HG03342 (cell line): ENCODE data around the gene CELF4.

ENCODE experiments used
- ATAC-seq: cut with Tn5 transposase; IDR thresholded peaks from one replicate; pipeline ENCODE4 v1.9.1; 2021; ENCODE audit warnings: mild to moderate bottlenecking, moderate library complexity; ENCODE audit not compliant: unreplicated experiment

Gene CELF4

GRCh38 chr18:37527395-37527794, 38.2 kb downstream of the CELF4 start:
- no peak for ATAC-seq

- ATAC-seq, result no peak
Measured at GRCh38 chr18:37525262-37525585, 40.4 kb downstream of the CELF4 start.

- ATAC-seq, result no peak
Measured at GRCh38 chr18:37524498-37525261, 40.9 kb downstream of the CELF4 start.

- no peak for ATAC-seq
Measured at GRCh38 chr18:37524139-37524497, 41.5 kb downstream of the CELF4 start.

GRCh38 chr18:37521510-37522465, 43.8 kb downstream of the CELF4 start:
- ATAC-seq, result no peak

GRCh38 chr18:37520508-37520907, 45.1 kb downstream of the CELF4 start:
- ATAC-seq, result no peak

- ATAC-seq, result no peak
Measured at GRCh38 chr18:37519510-37520135, 46.0 kb downstream of the CELF4 start.

- ATAC-seq, result no peak
Measured at GRCh38 chr18:37516361-37516853, 49.2 kb downstream of the CELF4 start.

GRCh38 chr18:37514953-37515352, 50.6 kb downstream of the CELF4 start:
- no peak for ATAC-seq

GRCh38 chr18:37512400-37512799, 53.2 kb downstream of the CELF4 start:
- no peak for ATAC-seq

GRCh38 chr18:37511721-37512298, 53.8 kb downstream of the CELF4 start:
- ATAC-seq, result no peak

- no peak for ATAC-seq
Measured at GRCh38 chr18:37509600-37509999, 56.0 kb downstream of the CELF4 start.

- ATAC-seq, result no peak
Measured at GRCh38 chr18:37508207-37508606, 57.4 kb downstream of the CELF4 start.

GRCh38 chr18:37507239-37507638, 58.4 kb downstream of the CELF4 start:
- no peak for ATAC-seq

- no peak for ATAC-seq
Measured at GRCh38 chr18:37506001-37506400, 59.6 kb downstream of the CELF4 start.

GRCh38 chr18:37505321-37505720, 60.3 kb downstream of the CELF4 start:
- ATAC-seq, result no peak

- ATAC-seq, result no peak
Measured at GRCh38 chr18:37502601-37503000, 63.0 kb downstream of the CELF4 start.

GRCh38 chr18:37502036-37502435, 63.6 kb downstream of the CELF4 start:
- no peak for ATAC-seq

GRCh38 chr18:37501136-37501535, 64.5 kb downstream of the CELF4 start:
- no peak for ATAC-seq

GRCh38 chr18:37499913-37500312, 65.7 kb downstream of the CELF4 start:
- no peak for ATAC-seq

GRCh38 chr18:37499044-37499443, 66.6 kb downstream of the CELF4 start:
- no peak for ATAC-seq
